Endothelial cell of umbilical vein (primary cell): ENCODE results near the gene HDAC5. TPM values are rescaled to one million over a fixed set of nuclear protein-coding genes. Genes with fewer than 3 reads are reported as not detected.

Source experiments
- BruUV-seq: library from RNA; stranded (reverse); fragments of 400-500 nt; replicated peaks from 2 replicates; lab custom pipeline; 2021; lab: Mats Ljungman, UMichigan
- CTCF ChIA-PET: fragments of 300-600, 350-600 bp; sonication (Branson Sonifier 250); formaldehyde crosslinking; loops from one replicate; lab custom pipeline; 2021; ENCODE audit warnings: antibody characterized with exemption, inconsistent platforms; lab: Charles Lee
- POLR2A ChIA-PET: fragments of 300-600, 350-600 bp; sonication (Branson Sonifier 250); formaldehyde crosslinking; loops from one replicate; lab custom pipeline; 2021; ENCODE audit warnings: antibody characterized with exemption, inconsistent platforms; lab: Charles Lee
- DNase-seq: peaks from one replicate; pipeline ENCODE4 v3.0.0-alpha.2; 2011; ENCODE audit warnings: low read depth, low spot score
- FAIRE-seq: peaks from 2 replicates; lab custom pipeline; 2011; peaks lifted over from hg19 to GRCh38; lab: Jason Lieb, UNC
- H2AFZ ChIP-seq: 2 replicates; pipeline ENCODE4 v1.6.0; 2012; ENCODE audit warnings: low read depth, low read length, control low read depth, inconsistent platforms
- H3K27ac ChIP-seq: 2 replicates; pipeline ENCODE4 v1.5.1; 2011; ENCODE audit warnings: low read depth, mild to moderate bottlenecking, control low read depth, low read length, moderate library complexity; ENCODE audit not compliant: insufficient read depth
- H3K27me3 ChIP-seq, 2 experiments: 2 replicates each; pipeline versions ENCODE4 v1.6.0 to v1.6.1; 2011; ENCODE audit warnings: low read length in 2 of 2, mixed read lengths in 1 of 2; ENCODE audit not compliant: control insufficient read depth in 2 of 2, insufficient read depth in 2 of 2
- H3K36me3 ChIP-seq, 2 experiments: 2 replicates in 1 of 2; 3 replicates in 1 of 2; pipeline ENCODE4 v1.5.1; 2011; ENCODE audit warnings: low read length in 2 of 2, mild to moderate bottlenecking in 1 of 2, moderate library complexity in 1 of 2; ENCODE audit not compliant: control insufficient read depth in 2 of 2, insufficient read depth in 2 of 2; ENCODE audit errors: extremely low read depth in 1 of 2
- H3K4me1 ChIP-seq: 3 replicates; pipeline ENCODE4 v1.5.1; 2011; ENCODE audit warnings: mild to moderate bottlenecking, low read length; ENCODE audit not compliant: control insufficient read depth, insufficient read depth; ENCODE audit errors: extremely low read depth
- H3K4me2 ChIP-seq: 2 replicates; pipeline ENCODE4 v1.6.1; 2011; ENCODE audit warnings: low read length, control low read depth, mixed read lengths; ENCODE audit not compliant: insufficient read depth
- H3K4me3 ChIP-seq, 3 experiments: fragments of 200-600 bp in 1 of 3; sonication (generic), shearing (Covaris generic) in 1 of 3; replicated peaks in 1 of 3; 2 replicates each; pipeline ENCODE4 v1.5.1; 2011 to 2016; ENCODE audit warnings: control low read depth in 3 of 3, low read length in 3 of 3, mild to moderate bottlenecking in 2 of 3, inconsistent platforms in 1 of 3, low read depth in 1 of 3, moderate library complexity in 1 of 3; ENCODE audit not compliant: insufficient read depth in 1 of 3
- H3K79me2 ChIP-seq: 2 replicates; pipeline ENCODE4 v1.6.0; 2012; ENCODE audit warnings: low read length, inconsistent platforms; ENCODE audit not compliant: control insufficient read depth, insufficient read depth
- H3K9ac ChIP-seq: replicated peaks from 2 replicates; pipeline ENCODE3; 2011; ENCODE audit warnings: low read length, control low read depth; ENCODE audit not compliant: insufficient read depth; ENCODE audit errors: extremely low read depth
- H3K9me1 ChIP-seq: replicated peaks from 3 replicates; pipeline ENCODE4 v1.6.0; 2011; ENCODE audit warnings: mild to moderate bottlenecking, low read length; ENCODE audit not compliant: control insufficient read depth, insufficient read depth; ENCODE audit errors: extremely low read depth
- H3K9me3 ChIP-seq: replicated peaks from 2 replicates; pipeline ENCODE4 v1.5.1; 2012; ENCODE audit warnings: low read length, inconsistent platforms; ENCODE audit not compliant: control insufficient read depth, insufficient read depth
- H4K20me1 ChIP-seq: replicated peaks from 2 replicates; pipeline ENCODE3; 2011; ENCODE audit warnings: mild to moderate bottlenecking, low read length; ENCODE audit not compliant: control insufficient read depth, insufficient read depth; ENCODE audit errors: extremely low read depth
- EZH2 ChIP-seq: IDR thresholded peaks from 2 replicates; pipeline ENCODE4 v1.6.1; 2012; ENCODE audit warnings: borderline replicate concordance, low read depth, mild to moderate bottlenecking, moderate library complexity, low read length, inconsistent platforms; ENCODE audit not compliant: severe bottlenecking
- GATA2 ChIP-seq: IDR thresholded peaks from 2 replicates; pipeline ENCODE4 v1.7.0; 2011; ENCODE audit warnings: low read depth, mild to moderate bottlenecking, moderate library complexity, mixed read lengths, low read length; ENCODE audit not compliant: insufficient read length, insufficient read depth
- JUN ChIP-seq: IDR thresholded peaks from 2 replicates; pipeline ENCODE4 v1.6.1; 2011; ENCODE audit warnings: borderline replicate concordance, low read depth; ENCODE audit not compliant: insufficient read length, insufficient read depth
- MYC ChIP-seq: IDR thresholded peaks from one replicate; pipeline ENCODE4 v1.6.1; 2011; ENCODE audit warnings: mild to moderate bottlenecking, low read depth, low read length
- POLR2A ChIP-seq: IDR thresholded peaks from 2 replicates; pipeline ENCODE4 v1.6.1; 2012; ENCODE audit warnings: low read depth, mild to moderate bottlenecking, control low read depth, low read length
- POLR2AphosphoS5 ChIP-seq: IDR thresholded peaks from 2 replicates; pipeline ENCODE4 v1.6.1; 2012; ENCODE audit warnings: low read depth, mild to moderate bottlenecking, control low read depth, low read length, moderate library complexity; ENCODE audit not compliant: insufficient read depth
- dilution Hi-C: fragments of 300-500 bp; cut with MboI; formaldehyde crosslinking; loops from one replicate; pipeline ENCODE4 v1.15.0; 2019; ENCODE audit warnings: low sequenced_read_pairs; ENCODE audit not compliant: extremely low pct_ligation_motif_present
- intact Hi-C: fragments of 100-400 bp; cut with micrococcal nuclease; formaldehyde crosslinking; loops from one replicate; pipeline ENCODE4 v1.10.0; 2022
- polyA plus RNA-seq, 4 experiments: library from polyadenylated mRNA; depleted of rRNA in 3 of 4; stranded (reverse) in 3 of 4; unstranded in 1 of 4; fragments of >200 nt; gene quantifications; 2 replicates each; pipeline versions ENCODE4 v1.2.1 to v1.2.3, GENCODE V29; 2011 to 2012; ENCODE audit warnings: missing spikeins in 1 of 4
- total RNA-seq: library from RNA; stranded (reverse); gene quantifications from 2 replicates; pipeline ENCODE4 v1.2.3, GENCODE V29; 2021
- TF ChIP-seq, protein P1 (sequence below): IDR thresholded peaks from 2 replicates; pipeline ENCODE4 v1.6.1; 2011; ENCODE audit not compliant: insufficient read depth, insufficient read length
- TF ChIP-seq, protein P2 (sequence below), 2 donors: IDR thresholded peaks; 1 replicate in 1 of 2; 2 replicates in 1 of 2; pipeline ENCODE4 v1.5.1; 2011; ENCODE audit warnings: low read length in 2 of 2, mild to moderate bottlenecking in 2 of 2, moderate library complexity in 2 of 2, control low read depth in 1 of 2, inconsistent platforms in 1 of 2, low read depth in 1 of 2; ENCODE audit not compliant: insufficient read depth in 1 of 2; ENCODE audit errors: extremely low read depth in 1 of 2

Gene HDAC5
- total and polyA plus RNA-seq, 2 donors (not counting 3 experiments of a cell fraction or from before 2014, with no cell fraction given): 35.4 to 40.4 TPM

DNA sequence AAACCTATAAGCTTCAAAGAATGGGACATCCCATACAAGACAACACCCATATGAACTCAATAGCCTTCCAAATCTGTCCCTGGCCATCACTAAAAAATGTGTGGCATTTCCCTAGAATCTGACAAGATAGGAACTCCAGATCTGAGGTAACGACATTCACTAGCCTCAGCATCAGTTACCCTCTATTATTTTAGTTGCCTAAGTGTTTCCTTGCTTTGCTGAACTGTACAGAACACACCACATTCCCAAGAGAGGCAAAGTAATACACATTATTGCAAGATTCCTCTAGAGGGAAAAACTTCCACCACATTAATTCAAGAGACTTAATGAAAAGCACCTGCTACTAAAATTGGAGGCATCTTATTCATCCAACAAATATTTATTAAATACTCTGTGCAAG is 62.0 kb downstream of the HDAC5 start:
- H3K79me2 ChIP-seq: peaks cover 91% of the 10 kb centered on the region
- H3K9ac ChIP-seq: no peak overlapping the region
- H3K27ac ChIP-seq: no peak overlapping the region
- peaks cover 8 to 23% of the 10 kb centered on the region in 2 experiments for H3K36me3 ChIP-seq
- TF ChIP-seq, protein P1, sequence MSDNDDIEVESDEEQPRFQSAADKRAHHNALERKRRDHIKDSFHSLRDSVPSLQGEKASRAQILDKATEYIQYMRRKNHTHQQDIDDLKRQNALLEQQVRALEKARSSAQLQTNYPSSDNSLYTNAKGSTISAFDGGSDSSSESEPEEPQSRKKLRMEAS: no peak
- no peak for TF ChIP-seq POLR2AphosphoS5
- TF ChIP-seq GATA2: no peak
- TF ChIP-seq EZH2: no peak
- no peak for TF ChIP-seq MYC
- no peak for TF ChIP-seq JUN
- TF ChIP-seq, protein P2, sequence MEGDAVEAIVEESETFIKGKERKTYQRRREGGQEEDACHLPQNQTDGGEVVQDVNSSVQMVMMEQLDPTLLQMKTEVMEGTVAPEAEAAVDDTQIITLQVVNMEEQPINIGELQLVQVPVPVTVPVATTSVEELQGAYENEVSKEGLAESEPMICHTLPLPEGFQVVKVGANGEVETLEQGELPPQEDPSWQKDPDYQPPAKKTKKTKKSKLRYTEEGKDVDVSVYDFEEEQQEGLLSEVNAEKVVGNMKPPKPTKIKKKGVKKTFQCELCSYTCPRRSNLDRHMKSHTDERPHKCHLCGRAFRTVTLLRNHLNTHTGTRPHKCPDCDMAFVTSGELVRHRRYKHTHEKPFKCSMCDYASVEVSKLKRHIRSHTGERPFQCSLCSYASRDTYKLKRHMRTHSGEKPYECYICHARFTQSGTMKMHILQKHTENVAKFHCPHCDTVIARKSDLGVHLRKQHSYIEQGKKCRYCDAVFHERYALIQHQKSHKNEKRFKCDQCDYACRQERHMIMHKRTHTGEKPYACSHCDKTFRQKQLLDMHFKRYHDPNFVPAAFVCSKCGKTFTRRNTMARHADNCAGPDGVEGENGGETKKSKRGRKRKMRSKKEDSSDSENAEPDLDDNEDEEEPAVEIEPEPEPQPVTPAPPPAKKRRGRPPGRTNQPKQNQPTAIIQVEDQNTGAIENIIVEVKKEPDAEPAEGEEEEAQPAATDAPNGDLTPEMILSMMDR (IDR thresholded peaks at IDR 0.05; ENCODE audit: extremely low read depth in 1 of 2, insufficient read depth in 1 of 2, low read depth in 1 of 2, low read length in 2 of 2): no peak
- TF ChIP-seq POLR2A: no peak
- DNase-seq (no peak), FAIRE-seq (no peak)
- H3K9me1 ChIP-seq: no peaks in the 10 kb centered on the region
- H3K27me3 ChIP-seq: no peaks in the 10 kb centered on the region
- intact Hi-C loops: no loop called here
- H4K20me1 ChIP-seq: no peaks in the 10 kb centered on the region
- H2AFZ ChIP-seq: no peak overlapping the region
- peaks cover 13% of the 10 kb centered on the region for H3K4me1 ChIP-seq
- BruUV-seq: no TSS peak
- H3K4me2 ChIP-seq: no peak overlapping the region
- H3K9me3 ChIP-seq: no peaks in the 10 kb centered on the region
- ChIA-PET POLR2A (interaction anchor here (0.6 kb wide), 1 partner anchor 66 kb away, joined by 7 read pairs; no protein-coding TSS in a partner anchor), CTCF (interaction anchor here (0.7 to 2.8 kb wide), 4 partner anchors 12 to 117 kb away, joined by 3 to 10 read pairs (median 7); no protein-coding TSS in a partner anchor)
- dilution Hi-C loops: no loop called here
- no peak overlapping the region for H3K4me3 ChIP-seq
